ENCODE data around the gene PIR.

PIR gene

DNA sequence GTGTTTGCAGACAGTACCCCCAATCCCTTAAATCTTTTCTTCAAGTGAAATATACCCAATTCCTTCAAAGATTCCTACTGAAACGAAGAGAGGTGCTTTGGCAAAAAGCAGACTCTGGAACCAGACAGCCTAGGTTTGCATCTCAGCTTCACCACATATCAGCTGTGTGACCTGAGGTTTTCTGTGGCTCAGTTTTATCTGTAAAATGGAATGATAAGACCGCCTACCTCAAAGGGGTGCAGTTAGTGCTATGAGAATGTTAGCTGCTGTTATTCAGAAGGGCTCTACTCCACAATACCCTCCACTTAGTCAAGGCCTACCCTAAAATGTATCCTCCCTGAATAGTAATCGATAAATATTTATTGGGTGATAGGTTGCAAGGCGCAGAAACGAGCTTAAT lies 664 bp downstream of the PIR start:
- H3K4me1 ChIP-seq (ENCODE audit: control insufficient read depth, insufficient read depth, low read length, poor library complexity, severe bottlenecking), result no peaks in the 10 kb centered on the region
- H3K27ac ChIP-seq (ENCODE audit: low read depth, low read length, severe bottlenecking), result peak overlapping the region; percentile 83
- WGBS, 2 experiments (ENCODE audit: insufficient coverage in 2 of 2), result no CpG with 5 or more reads among the region's 5 CpGs
- H3K36me3 ChIP-seq (ENCODE audit: control insufficient read depth, insufficient read depth, low read length), result peaks cover 13% of the 10 kb centered on the region
- no peaks in the 10 kb centered on the region for H3K9me3 ChIP-seq (ENCODE audit: control insufficient read depth, low read length)
- peak overlapping the region; percentile 47 for H3K4me3 ChIP-seq (ENCODE audit: extremely low read depth, insufficient read depth, low read length, poor library complexity, severe bottlenecking)

DNA sequence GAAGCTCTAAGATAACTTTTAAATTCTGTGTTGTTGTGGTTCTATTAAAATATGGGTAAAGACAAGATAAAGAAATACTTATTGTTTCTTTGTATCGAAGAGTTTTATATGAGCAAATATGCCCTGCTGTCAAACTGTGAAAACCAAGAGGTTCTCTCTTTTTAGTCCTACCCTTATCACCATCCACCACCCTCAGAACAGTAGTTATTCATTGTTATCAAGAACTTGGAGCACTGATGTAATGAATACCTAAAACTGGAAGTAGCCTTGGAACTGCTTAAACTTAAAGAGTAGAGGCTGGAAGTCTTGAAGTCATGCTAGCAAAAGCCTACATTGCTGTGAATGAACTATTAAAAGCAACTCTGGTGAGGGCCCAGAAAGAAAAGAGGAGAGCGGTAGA lies 9.2 kb downstream of the PIR start:
- WGBS, 2 experiments (ENCODE audit: insufficient coverage in 2 of 2), result no CpG with 5 or more reads among the region's 2 CpGs
- Histone ChIP-seq H3K36me3 (ENCODE audit: control insufficient read depth, insufficient read depth, low read length) (peaks cover 9% of the 10 kb centered on the region), H3K27ac (ENCODE audit: low read depth, low read length, severe bottlenecking) (no peak overlapping the region), H3K4me1 (ENCODE audit: control insufficient read depth, insufficient read depth, low read length, poor library complexity, severe bottlenecking) (no peaks in the 10 kb centered on the region), H3K4me3 (ENCODE audit: extremely low read depth, insufficient read depth, low read length, poor library complexity, severe bottlenecking) (no peak overlapping the region), H3K9me3 (ENCODE audit: control insufficient read depth, low read length) (no peaks in the 10 kb centered on the region)

DNA sequence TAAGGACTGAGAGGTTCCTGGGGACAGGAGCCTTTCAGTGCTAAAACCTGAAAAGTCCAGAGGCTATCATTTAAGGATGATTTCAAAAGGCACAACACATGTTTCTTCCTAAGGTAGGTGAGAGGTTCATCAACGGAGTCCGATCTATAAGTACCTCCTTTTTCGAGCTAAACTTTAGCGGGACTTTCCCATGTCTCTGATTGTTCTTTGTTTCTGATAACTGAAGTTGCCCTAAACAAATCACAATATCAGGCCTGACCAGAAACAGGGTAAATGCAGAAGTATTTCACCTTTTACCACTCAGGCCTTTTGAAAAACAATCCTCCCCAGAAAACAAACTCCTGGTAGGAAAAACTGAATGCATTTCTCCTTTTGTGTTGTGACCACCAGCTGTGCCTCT lies 17.6 kb downstream of the PIR start:
- Histone ChIP-seq H3K36me3 (ENCODE audit: control insufficient read depth, insufficient read depth, low read length) (no peaks in the 10 kb centered on the region), H3K27ac (ENCODE audit: low read depth, low read length, severe bottlenecking) (no peak overlapping the region), H3K4me3 (ENCODE audit: extremely low read depth, insufficient read depth, low read length, poor library complexity, severe bottlenecking) (no peak overlapping the region), H3K4me1 (ENCODE audit: control insufficient read depth, insufficient read depth, low read length, poor library complexity, severe bottlenecking) (no peaks in the 10 kb centered on the region), H3K9me3 (ENCODE audit: control insufficient read depth, low read length) (no peaks in the 10 kb centered on the region)
- WGBS, 2 experiments (ENCODE audit: insufficient coverage in 2 of 2), result no CpG with 5 or more reads among the region's 4 CpGs

DNA sequence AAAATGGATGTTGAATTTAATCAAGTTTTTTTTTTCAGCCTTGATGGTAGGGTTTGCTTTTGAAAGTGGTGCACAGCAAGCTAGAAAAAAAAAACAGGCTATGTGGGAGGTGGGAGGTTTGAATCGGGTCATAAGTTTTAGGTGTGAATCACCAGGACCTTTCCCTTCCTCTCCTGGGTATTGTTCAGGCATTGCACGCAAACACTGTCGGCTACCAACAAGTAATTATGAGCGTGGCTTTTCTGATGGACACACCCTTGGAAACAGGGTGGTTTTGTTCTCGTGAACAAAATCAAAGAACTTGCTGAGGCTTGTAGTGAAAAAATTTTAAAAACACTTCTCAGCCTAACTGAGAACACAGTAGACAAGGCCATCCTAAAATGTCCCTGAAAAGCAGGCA lies 18.1 kb downstream of the PIR start:
- Histone ChIP-seq H3K36me3 (ENCODE audit: control insufficient read depth, insufficient read depth, low read length) (no peaks in the 10 kb centered on the region), H3K4me3 (ENCODE audit: extremely low read depth, insufficient read depth, low read length, poor library complexity, severe bottlenecking) (no peak overlapping the region), H3K27ac (ENCODE audit: low read depth, low read length, severe bottlenecking) (no peak overlapping the region), H3K4me1 (ENCODE audit: control insufficient read depth, insufficient read depth, low read length, poor library complexity, severe bottlenecking) (no peaks in the 10 kb centered on the region), H3K9me3 (ENCODE audit: control insufficient read depth, low read length) (no peaks in the 10 kb centered on the region)
- no CpG with 5 or more reads among the region's 5 CpGs for WGBS, 2 experiments (ENCODE audit: insufficient coverage in 2 of 2)

DNA sequence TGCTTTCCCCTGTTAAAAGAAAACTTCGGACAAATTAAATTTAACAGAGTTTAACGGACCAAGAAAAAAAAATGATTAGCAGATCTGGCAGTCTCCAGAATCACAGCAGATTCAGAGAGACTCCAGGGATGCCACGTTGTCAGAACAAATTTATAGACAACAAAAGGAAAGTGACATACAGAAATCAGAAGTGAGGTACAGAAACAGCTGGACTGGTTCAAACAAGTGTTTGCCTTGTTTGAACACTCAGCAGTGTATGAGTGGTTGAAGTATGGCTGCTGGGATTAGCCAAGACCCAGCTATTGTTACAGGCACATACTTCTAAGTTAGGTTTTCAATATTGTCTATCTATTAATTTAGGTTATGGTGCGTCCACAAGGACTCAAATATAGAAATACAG lies 19.1 kb downstream of the PIR start:
- H3K9me3 ChIP-seq (ENCODE audit: control insufficient read depth, low read length), result no peaks in the 10 kb centered on the region
- WGBS, 2 experiments (ENCODE audit: insufficient coverage in 2 of 2), result 100% methylated on average over 3 of the region's 4 CpGs; no CpG with 5 or more reads in 1 of the 2 experiments
- H3K27ac ChIP-seq (ENCODE audit: low read depth, low read length, severe bottlenecking), result no peak overlapping the region
- H3K4me3 ChIP-seq (ENCODE audit: extremely low read depth, insufficient read depth, low read length, poor library complexity, severe bottlenecking), result no peak overlapping the region
- no peaks in the 10 kb centered on the region for H3K36me3 ChIP-seq (ENCODE audit: control insufficient read depth, insufficient read depth, low read length)
- H3K4me1 ChIP-seq (ENCODE audit: control insufficient read depth, insufficient read depth, low read length, poor library complexity, severe bottlenecking), result no peaks in the 10 kb centered on the region

DNA sequence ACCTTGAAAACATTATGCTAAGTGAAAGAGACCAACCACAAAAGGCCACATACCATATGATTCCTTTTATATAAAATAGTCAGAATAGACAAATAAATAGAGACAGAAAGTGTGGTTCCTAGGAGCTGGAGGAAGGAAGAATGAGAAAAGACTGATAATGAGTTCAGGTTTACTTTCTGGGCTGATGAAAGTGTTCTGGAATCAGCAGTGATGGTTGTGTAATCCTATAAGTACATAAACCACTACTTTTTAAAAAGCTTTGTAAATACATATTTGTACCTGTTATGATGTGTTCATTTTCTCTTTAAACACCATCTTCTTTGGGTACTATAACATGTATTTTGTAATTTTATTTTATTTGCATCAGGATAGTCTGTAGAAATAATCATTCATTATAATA lies 20.6 kb downstream of the PIR start:
- Histone ChIP-seq H3K9me3 (ENCODE audit: control insufficient read depth, low read length) (no peaks in the 10 kb centered on the region), H3K27ac (ENCODE audit: low read depth, low read length, severe bottlenecking) (no peak overlapping the region), H3K36me3 (ENCODE audit: control insufficient read depth, insufficient read depth, low read length) (no peaks in the 10 kb centered on the region), H3K4me3 (ENCODE audit: extremely low read depth, insufficient read depth, low read length, poor library complexity, severe bottlenecking) (no peak overlapping the region), H3K4me1 (ENCODE audit: control insufficient read depth, insufficient read depth, low read length, poor library complexity, severe bottlenecking) (no peaks in the 10 kb centered on the region)

DNA sequence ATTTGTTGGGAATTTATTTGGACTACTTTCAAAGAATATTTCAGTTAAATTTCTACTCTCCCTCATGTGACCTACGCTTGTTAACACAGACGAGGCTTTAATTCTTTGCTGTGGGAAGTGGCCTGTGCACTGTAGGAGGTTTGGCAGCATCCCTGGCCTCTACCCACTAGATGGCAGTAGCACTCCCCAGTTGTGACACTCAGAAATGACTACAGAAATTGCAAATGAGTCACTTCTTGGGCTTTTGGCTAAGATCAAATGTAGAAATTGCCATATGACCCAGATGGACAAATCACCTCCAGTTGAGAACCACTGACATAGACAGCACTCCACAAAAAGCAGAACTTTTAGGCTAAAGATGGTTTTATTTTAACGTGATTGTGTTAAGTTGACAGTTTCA lies 22.1 kb downstream of the PIR start:
- Histone ChIP-seq H3K4me3 (ENCODE audit: extremely low read depth, insufficient read depth, low read length, poor library complexity, severe bottlenecking) (no peak overlapping the region), H3K36me3 (ENCODE audit: control insufficient read depth, insufficient read depth, low read length) (no peaks in the 10 kb centered on the region)

DNA sequence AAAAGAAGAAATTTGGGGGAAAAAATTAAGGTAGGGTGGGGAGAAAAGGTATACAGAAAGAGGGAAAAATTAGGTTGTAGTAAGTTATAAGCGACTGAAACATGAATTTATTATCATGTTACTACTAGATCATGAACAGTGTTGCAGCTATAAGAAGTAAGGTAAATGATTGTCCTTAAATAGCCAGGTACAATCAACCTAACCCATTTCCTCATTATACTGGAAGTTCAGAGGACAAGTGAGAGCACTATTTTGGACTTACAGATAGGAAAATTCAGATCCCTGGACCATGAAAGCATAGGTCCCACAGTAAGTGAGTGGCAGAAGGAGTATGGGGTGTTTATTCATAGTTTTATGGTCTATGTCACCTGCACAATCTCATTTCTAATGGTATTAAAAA lies 23.5 kb downstream of the PIR start:
- H3K36me3 ChIP-seq (ENCODE audit: control insufficient read depth, insufficient read depth, low read length), result no peaks in the 10 kb centered on the region
- H3K4me1 ChIP-seq (ENCODE audit: control insufficient read depth, insufficient read depth, low read length, poor library complexity, severe bottlenecking), result no peaks in the 10 kb centered on the region
- H3K9me3 ChIP-seq (ENCODE audit: control insufficient read depth, low read length), result no peaks in the 10 kb centered on the region
- H3K4me3 ChIP-seq (ENCODE audit: extremely low read depth, insufficient read depth, low read length, poor library complexity, severe bottlenecking), result no peak overlapping the region
- WGBS, 2 experiments (ENCODE audit: insufficient coverage in 2 of 2), result no CpG with 5 or more reads among the region's 1 CpG
- no peak overlapping the region for H3K27ac ChIP-seq (ENCODE audit: low read depth, low read length, severe bottlenecking)

More for the DNA sequence above, 22.1 kb downstream of the PIR start:
- Histone ChIP-seq H3K4me1 (ENCODE audit: control insufficient read depth, insufficient read depth, low read length, poor library complexity, severe bottlenecking) (no peaks in the 10 kb centered on the region), H3K27ac (ENCODE audit: low read depth, low read length, severe bottlenecking) (no peak overlapping the region), H3K9me3 (ENCODE audit: control insufficient read depth, low read length) (no peaks in the 10 kb centered on the region)
- WGBS, 2 experiments (ENCODE audit: insufficient coverage in 2 of 2), result no CpG with 5 or more reads among the region's 3 CpGs

DNA sequence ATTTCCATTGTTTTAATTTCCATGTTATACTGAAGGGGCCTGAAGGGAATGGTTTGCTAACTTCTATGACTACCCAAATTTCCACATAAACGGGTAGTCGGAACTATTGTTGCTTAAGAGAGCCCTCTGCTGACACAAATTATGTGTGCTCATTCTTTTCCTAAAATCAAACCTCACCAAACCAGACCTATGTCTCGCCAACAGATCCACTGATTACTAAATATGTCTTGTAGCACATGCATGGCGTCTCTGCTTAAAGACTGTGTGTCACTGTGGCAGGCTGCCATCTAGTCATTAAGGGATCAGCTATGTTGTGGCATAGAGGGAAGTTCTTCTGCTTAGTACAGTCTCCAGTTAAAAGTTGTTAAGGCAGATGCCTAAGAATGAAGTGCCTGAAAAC lies 25.1 kb downstream of the PIR start:
- H3K4me3 ChIP-seq (ENCODE audit: extremely low read depth, insufficient read depth, low read length, poor library complexity, severe bottlenecking), result no peak overlapping the region
- no CpG with 5 or more reads among the region's 4 CpGs for WGBS, 2 experiments (ENCODE audit: insufficient coverage in 2 of 2)
- H3K4me1 ChIP-seq (ENCODE audit: control insufficient read depth, insufficient read depth, low read length, poor library complexity, severe bottlenecking), result no peaks in the 10 kb centered on the region
- H3K36me3 ChIP-seq (ENCODE audit: control insufficient read depth, insufficient read depth, low read length), result no peaks in the 10 kb centered on the region
- H3K27ac ChIP-seq (ENCODE audit: low read depth, low read length, severe bottlenecking), result no peak overlapping the region
- no peaks in the 10 kb centered on the region for H3K9me3 ChIP-seq (ENCODE audit: control insufficient read depth, low read length)

DNA sequence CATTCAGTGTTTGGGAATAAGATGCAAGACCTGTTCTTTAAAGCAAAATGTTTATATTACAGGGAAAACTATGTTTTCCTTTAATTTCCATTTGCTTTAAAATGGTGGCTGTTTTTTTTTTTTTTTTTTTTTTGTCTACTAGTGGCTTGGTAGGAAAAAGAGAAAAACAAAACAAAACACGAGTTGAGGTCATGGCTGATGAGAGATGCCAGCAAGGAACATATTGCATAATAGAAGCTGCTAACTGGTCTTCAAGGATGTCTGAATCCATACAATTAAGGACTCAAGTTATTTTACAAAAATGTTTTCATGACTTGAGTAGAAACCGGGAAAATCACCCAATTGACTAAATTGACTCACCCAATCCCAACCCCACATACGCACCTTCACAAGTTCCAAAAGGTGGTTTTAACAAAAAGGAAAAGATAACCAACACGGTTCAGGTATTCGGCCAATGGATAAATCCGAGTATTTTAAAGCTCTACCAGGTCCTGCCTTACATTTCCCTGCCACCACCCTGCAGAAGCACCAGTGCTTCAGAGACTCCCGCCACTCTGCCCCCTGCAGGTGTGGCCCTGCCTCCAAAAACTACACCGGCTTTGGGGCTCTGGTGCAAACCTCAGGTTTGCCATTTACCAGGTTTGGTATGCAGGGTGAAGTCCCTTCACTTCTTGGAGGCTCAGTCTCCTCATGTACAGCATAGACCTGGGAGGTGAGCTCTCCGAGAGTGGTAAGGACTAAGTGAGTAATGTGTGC lies 27.1 kb downstream of the PIR start:
- no peaks in the 10 kb centered on the region for H3K36me3 ChIP-seq (ENCODE audit: control insufficient read depth, insufficient read depth, low read length)
- no peaks in the 10 kb centered on the region for H3K4me1 ChIP-seq (ENCODE audit: control insufficient read depth, insufficient read depth, low read length, poor library complexity, severe bottlenecking)
- WGBS, 2 experiments (ENCODE audit: insufficient coverage in 2 of 2), result no CpG with 5 or more reads among the region's 9 CpGs
- no peak overlapping the region for H3K4me3 ChIP-seq (ENCODE audit: extremely low read depth, insufficient read depth, low read length, poor library complexity, severe bottlenecking)
- H3K27ac ChIP-seq (ENCODE audit: low read depth, low read length, severe bottlenecking), result no peak overlapping the region
- no peaks in the 10 kb centered on the region for H3K9me3 ChIP-seq (ENCODE audit: control insufficient read depth, low read length)

DNA sequence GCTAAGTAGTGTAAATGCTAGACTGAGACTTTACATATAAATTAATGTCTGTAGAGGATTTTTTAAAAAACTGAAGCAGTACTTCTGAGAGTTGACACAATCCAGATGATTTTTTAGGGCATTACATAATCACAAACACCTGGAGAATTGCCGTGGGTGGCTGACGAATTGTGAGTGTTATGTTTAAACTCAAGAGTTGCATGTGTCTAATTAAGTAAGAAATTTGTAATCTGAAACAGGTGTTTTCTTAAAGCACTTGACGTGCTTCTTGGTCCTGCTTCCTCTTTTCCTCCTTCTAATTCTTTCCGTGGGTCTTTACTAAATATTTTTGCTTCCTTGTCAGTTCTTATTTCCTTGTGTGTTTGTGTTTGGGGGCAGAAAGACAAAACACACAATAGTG lies 27.8 kb downstream of the PIR start:
- H3K36me3 ChIP-seq (ENCODE audit: control insufficient read depth, insufficient read depth, low read length), result no peaks in the 10 kb centered on the region
- WGBS, 2 experiments (ENCODE audit: insufficient coverage in 2 of 2), result no CpG with 5 or more reads among the region's 4 CpGs
- no peak overlapping the region for H3K4me3 ChIP-seq (ENCODE audit: extremely low read depth, insufficient read depth, low read length, poor library complexity, severe bottlenecking)
- no peak overlapping the region for H3K27ac ChIP-seq (ENCODE audit: low read depth, low read length, severe bottlenecking)
- no peaks in the 10 kb centered on the region for H3K4me1 ChIP-seq (ENCODE audit: control insufficient read depth, insufficient read depth, low read length, poor library complexity, severe bottlenecking)
- no peaks in the 10 kb centered on the region for H3K9me3 ChIP-seq (ENCODE audit: control insufficient read depth, low read length)

All from mesodermal cell (in vitro differentiated cells).